Dermis microvascular lymphatic vessel endothelial cell (primary cell): ENCODE data around the gene CTNNA1. TPM values are rescaled to one million over a fixed set of nuclear protein-coding genes. Genes with fewer than 3 reads are reported as not detected.
"Not testable (repeated sequence)": the region's sequence is repeated elsewhere in the genome, so short reads cannot be mapped to it uniquely, and the experiment has no call there.

Experiments
- DNase-seq, 2 donors: peaks; one replicate each; pipeline versions ENCODE4 v3.0.0 to v3.0.0-alpha.2; 2010; ENCODE audit warnings: low read depth in 2 of 2
- total RNA-seq: library from RNA; depleted of rRNA; stranded (reverse); fragments of >200 nt; gene quantifications from 2 replicates; pipeline ENCODE4 v1.2.1, GENCODE V29; 2014

CTNNA1 gene
- total RNA-seq, result 515 and 575 TPM in 2 replicates

DNA sequence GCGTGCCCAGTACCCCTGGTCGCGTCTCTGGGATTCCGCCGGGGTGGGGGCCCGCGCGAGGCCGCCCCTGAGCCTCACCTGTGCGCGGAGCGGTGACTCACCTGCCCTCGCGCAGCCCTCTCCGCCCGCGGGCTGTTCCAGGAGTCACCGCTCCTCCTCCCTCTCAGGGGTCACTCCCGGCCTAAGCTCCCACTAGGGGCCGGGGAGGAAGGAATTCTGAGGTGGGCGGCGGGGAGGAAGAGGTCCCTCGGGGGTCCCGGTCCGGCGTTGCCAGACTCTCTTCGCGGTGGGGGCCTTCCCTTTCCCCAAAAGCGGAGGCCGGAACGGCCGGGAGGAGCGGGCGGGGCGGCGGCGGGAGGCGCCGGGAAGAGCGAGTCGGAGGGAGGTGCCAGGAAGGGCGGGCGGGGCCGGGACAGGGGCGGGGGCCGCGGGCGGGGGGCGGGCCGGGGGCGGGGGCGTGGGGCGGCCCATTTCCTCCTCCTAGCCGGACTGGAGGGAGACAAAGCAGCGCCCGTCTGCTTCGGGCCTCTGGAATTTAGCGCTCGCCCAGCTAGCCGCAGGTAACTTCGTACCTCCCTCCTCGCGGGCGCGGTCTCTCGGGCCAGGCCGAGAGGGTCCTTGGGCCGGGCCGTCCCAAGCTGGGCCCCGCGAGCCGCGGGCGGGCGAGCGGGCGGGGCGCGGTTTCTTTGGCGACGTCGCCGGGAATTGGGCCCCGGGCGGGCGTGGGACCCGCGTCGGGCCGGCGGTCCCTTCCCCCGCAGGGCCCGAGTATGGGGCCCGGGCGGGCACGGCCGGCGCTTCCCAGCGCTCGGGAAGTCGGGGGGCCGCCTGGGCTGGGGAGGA is at the start of gene CTNNA1:
TSS of gene CTNNA1 (plus strand) at position 475 of the 843 bp plus-strand sequence. CDS start 28,500 bp downstream, outside the sequence.
- peak; percentile 55 to 72 for DNase-seq

DNA sequence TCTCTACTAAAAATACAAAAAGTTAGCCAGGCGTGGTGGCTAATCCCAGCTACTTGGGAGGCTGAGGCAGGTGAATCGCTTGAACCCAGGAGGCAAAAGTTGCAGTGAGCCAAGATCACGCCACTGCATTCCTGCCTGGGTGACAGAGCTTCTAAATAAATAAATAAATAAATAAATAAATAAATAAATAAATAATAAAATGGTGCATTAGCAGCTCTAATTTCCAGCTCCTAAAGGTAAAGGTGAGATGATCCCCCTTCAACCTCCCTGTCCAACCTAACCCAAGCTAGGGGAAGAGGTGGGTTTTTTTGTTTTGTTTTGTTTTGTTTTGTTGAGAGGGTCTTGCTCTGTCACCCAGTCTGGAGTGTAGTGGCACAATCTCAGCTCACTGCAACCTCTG is 49.4 kb upstream of the CTNNA1 start:
- not testable (repeated sequence) for DNase-seq

DNA sequence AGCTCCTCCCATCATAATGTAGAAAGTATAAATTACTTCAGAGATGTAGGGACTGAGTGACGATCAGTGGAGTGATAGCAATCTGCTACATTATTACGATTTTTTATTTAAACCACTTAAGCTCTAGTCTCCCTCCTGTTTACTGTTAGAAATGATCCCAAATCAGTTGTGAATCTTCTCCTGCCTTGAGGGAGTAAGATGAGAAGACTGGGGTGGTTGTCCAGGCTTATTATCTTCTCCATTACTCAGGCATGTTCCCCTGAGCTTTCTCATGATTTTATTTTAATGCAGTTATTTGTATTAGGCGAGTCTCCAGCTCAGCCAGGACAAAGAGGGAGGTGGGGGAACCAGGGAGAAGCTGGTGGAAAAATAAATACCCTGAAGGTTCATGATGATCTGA is 48.2 kb upstream of the CTNNA1 start:
- DNase-seq, result no peak

DNA sequence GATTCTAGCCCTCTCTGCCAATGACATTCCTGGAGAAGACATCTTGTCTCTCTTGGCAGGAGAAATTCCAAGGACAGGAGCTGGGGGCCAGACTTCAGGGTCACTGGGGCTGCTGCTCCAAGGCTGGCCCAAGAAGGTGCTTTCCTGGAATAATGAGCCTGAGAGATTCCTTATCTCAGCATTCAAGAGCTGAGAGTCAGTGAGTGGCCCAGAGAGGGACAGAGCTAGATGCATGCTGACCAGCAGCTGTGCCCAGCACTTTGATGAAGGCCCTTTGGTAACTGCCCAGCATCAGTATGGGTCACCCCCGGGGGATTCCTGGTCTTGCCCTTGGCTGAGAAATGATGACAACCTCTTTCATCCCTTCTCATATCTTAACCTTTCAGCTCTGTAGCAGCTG is 47.7 kb upstream of the CTNNA1 start:
- no peak for DNase-seq

DNA sequence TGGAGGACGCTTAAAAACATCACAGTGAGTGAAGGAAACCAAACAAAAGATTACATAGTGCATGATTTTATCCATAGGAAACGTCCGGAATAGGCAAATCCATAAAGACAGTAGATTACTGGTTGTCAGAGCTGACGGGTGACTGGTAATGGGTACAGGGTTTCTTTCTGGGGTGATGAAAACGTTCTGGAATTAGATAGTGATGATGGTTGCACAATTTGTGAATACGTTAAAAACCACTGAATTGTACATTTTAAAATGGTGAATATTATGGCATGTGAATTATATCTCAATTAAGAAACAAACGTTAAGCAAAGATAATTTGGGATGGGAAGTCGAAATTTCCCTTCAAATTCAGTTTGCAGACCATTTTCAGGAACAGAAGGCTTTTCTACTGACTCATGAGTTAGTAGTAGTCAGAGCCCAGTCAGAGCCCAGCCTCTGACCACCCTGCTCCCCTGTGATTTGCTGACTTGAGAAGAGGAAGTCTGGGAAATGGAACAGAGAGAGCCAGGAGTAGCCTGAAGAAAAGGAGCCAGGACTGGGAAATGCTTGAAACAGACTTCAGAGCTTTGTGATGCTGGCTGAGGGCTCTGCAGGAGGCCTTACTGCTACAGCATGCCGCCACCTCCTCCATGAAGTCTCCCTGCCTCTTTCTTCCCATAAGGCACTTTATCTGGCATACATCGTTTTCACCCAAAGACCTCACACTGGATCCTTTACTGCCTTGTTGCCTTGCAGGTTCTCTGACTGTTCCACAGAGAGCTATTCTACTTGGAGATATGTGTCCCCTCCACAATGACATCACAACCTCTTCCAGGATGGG is 46.4 kb upstream of the CTNNA1 start:
- peak in 1 of 2 donors; percentile 34 for DNase-seq

GRCh38 chr5:138708791-138709190 is 44.4 kb upstream of the CTNNA1 start:
- DNase-seq, result no peak

DNA sequence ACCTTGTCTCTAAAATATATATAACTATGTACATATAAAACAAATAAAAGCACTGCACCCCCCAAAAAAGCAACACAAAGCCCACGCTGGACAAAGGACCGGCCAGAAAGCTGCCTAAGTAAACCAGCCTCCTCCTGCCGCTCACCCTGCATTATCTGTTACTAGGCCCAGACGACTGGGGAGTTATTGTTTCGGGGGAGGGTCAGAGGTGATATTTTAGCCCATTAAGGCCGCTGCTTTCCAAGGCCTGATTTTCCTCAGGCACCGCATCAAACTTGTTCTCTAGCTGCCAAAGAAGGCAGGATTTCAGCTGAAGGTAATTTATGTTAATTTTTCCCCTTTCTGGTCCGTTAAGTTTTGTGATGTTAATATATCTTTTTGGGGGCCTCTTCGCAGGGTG is 44.0 kb upstream of the CTNNA1 start:
- DNase-seq, result no peak

DNA sequence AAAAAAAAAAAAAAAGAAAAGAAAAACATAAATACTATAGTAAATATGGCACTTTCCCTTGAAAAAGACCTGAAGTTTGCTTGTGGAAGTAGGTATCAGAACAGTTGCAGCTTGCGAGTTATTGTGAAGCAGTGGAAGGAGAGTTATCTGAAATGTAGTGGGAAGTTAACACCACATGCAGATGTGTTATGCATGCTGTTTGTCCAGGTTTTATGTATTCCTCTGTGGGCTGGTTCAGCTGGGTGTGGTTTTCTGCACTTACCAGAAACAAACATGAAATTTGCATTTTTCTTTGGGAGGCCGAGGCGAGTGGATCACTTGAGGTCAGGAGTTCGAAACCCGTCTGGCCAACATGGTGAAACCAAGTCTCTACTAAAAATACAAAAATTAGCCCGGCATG is 42.1 kb upstream of the CTNNA1 start:
- DNase-seq, result no peak

- DNase-seq, result no peak
These were observed 41.4 kb upstream of the CTNNA1 start for GRCh38 chr5:138711811-138712210.

DNA sequence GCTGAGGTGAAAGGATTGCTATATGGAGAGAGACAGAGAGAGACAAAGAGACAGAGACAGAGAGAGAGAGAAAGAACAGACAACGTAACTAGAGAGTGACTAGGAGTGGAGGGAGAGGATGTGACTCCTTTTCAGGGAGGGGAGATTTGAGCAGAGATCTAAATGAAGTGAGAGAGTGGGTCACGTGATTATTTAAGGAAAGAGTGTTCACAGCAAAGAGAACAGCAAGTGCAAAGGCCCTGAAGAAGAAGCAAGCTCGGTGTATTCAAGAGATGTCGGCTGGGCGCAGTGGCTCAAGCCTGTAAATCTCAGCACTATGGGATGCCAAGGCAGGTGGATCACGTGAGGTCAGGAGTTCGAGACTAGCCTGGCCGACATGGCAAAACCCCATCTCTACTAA is 40.9 kb upstream of the CTNNA1 start:
- no peak for DNase-seq

DNA sequence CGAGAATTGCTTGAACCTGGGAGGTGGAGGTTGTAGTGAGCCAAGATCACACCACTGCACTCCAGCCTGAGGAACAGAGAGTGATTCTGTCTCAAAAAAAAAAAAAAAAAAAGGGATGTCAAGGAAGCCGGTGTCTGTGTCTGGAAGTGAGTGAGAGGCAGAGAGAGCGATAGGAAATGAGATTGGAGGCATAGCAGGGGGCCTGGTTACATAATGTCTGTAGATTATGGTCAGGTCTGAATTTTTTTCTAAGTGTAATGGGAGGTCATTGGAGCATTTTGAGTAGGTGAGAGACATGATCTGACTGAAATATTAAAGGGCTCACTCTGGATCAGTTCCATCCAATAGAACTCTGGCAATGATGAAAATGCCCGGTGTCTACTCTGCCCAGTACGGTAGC is 40.4 kb upstream of the CTNNA1 start:
- DNase-seq, result no peak

GRCh38 chr5:138713247-138713646 is 40.0 kb upstream of the CTNNA1 start:
- no peak for DNase-seq

- no peak for DNase-seq
These were observed 38.5 kb upstream of the CTNNA1 start for GRCh38 chr5:138714694-138715093.

DNA sequence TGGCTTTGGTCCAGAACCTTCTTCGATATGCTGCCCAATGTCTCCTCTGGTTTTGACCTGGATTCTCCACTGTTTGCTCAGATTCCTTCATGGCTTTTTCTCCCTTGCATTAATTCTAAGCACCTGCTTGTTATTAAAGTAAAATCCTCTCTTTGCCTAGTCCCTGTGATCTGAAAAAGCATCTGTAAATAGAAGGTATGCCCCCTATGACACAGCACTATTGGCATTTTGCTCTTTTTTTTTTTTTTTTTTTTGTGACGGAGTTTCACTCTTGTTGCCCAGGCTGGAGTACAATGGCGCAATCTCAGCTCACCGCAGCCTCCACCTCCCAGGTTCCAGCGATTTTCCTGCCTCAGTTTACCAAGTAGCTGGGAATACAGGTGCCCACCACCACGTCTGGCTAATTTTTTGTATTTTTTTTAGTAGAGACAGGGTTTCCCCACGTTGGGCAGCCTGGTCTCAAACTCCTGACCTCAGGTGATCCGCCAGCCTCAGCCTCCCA is 37.2 kb upstream of the CTNNA1 start:
- DNase-seq, result not testable (repeated sequence)

DNA sequence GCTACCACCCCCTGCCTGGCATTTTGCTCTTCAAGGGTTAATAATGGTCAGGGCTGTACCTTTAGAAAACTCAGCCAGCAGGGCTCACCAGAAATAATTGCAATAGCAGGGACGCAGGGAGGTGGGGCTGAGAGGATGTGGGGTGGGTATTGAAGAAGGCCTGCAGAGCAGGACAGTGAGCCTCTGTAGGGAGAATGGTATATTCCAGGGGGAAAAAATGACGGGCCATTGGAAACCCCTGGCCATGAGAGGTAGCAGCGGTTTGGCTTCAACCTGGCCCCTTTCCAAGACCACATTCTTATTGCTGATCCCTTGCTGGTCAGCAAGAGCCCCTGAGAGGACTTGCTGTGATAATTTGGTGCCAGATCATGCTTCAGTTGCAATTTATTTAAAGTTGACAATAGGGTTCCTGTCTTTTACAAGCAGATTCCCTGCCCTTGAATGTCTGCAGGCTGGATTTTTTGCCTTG is 36.7 kb upstream of the CTNNA1 start:
- no peak for DNase-seq

- no peak for DNase-seq
These were observed 35.8 kb upstream of the CTNNA1 start for GRCh38 chr5:138717399-138717798.

DNA sequence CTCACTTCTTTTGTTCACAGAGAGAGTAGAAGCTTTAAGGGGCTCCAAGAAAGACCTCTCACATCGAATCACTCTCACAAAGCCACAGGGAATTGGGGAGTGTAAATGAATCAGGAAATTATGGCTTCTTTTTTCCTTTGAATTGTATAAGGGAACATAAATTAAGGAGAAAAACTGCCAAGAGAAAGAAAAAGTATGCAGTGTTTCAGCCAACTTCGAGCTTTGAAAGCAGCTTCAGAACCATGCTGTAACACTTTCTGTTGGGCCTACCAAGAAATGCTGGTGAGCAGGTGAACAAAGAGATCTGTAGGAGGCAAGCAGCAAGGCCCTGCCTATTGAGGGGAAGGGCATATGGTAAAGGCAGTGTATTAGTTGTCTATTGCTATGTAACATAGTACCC is 33.4 kb upstream of the CTNNA1 start:
- DNase-seq, result no peak

DNA sequence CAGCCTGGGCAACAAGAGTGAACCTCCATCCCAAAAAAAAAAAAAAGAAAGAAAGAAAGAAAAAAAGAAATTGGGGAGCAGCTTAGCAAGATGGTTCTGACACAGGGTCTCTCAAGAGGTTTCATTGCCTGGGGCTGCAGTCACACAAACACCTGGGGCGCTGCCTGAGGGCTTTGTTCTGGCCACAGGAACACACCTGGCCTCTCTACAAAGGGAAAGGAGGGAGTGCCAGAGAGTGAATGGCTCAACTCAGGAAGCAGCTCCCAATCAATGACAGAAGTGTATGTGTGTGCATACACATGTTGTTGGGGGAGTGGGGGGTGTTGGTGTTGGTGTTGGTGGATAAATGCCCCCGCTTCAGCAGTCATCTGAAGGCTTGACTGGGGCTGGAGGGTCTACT is 32.4 kb upstream of the CTNNA1 start:
- no peak for DNase-seq

GRCh38 chr5:138721979-138722378 is 31.2 kb upstream of the CTNNA1 start:
- DNase-seq, result no peak

DNA sequence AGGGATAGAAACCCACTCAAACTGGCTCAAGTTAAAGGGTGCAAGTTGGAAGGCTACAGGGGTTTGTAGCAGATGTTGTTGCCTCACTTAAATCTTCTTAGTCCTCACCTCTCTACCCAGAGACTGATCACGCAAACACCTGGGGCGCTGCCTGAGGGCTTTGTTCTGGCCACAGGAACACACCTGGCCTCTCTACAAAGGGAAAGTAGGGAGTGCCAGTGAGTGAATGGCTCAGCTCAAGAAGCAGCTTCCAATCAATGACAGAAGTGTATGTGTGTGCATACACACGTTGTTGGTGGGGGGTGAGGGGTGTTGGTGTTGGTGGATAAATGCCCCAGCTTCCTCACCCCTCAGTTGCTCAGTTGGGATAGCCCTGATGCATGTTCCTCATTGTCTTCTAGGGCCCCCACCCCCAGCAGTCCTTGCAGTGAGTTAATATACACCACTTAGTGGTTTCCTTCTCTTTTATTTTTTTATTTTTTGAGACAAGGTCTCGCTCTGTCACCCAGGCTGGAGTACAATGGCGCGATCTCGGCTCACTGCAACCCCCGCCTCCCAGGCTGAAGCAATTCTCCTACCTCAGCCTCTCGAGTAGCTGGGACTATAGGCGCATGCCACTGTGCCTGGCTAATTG is 30.6 kb upstream of the CTNNA1 start:
- DNase-seq, result no peak

- peak; percentile 45 to 48 for DNase-seq
These were observed 28.6 kb upstream of the CTNNA1 start for GRCh38 chr5:138724470-138725146.
